Measurements from ENCODE around the gene APLP2.

DNA sequence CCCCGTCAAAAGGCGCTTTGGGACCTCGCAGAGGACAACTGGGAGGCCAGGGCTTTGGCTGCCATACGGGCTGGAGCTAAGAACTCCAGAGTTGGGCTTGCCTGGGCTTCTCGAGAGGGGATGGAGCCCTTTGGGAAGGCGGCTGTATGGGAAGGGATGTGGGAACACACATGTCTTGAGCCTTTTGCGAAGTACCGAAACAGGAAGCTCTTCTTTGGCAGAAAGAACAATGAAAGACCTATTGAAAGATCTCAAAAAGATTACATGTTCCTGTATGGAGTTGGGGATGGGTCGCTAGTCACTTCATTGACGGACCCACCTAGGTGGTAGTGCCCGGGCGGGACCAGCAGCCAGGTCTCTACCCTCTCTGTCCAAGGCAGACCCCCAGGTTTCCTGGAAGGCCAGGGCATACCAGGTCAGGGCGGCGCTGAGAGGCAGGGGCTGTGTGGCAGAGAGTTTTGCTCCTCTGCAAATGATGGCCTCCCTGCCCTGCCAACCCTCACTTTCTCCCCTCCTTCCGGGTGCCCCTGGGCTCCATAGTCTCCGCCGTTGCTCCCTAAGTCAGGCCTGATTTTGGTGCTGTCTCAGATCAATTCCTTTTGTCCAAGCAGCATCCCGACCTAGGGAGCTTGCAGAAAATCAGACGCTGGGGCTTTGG is 90.9 kb downstream of the APLP2 start:
- TF ChIP-seq, protein P1, sequence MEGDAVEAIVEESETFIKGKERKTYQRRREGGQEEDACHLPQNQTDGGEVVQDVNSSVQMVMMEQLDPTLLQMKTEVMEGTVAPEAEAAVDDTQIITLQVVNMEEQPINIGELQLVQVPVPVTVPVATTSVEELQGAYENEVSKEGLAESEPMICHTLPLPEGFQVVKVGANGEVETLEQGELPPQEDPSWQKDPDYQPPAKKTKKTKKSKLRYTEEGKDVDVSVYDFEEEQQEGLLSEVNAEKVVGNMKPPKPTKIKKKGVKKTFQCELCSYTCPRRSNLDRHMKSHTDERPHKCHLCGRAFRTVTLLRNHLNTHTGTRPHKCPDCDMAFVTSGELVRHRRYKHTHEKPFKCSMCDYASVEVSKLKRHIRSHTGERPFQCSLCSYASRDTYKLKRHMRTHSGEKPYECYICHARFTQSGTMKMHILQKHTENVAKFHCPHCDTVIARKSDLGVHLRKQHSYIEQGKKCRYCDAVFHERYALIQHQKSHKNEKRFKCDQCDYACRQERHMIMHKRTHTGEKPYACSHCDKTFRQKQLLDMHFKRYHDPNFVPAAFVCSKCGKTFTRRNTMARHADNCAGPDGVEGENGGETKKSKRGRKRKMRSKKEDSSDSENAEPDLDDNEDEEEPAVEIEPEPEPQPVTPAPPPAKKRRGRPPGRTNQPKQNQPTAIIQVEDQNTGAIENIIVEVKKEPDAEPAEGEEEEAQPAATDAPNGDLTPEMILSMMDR (conservative IDR thresholded peaks at IDR 0.05; ENCODE audit: low read depth in 2 of 2): no peak
- TF ChIP-seq ZNF462 (CRISPR knock-in tag; IDR thresholded peaks at IDR 0.05) (no peak), EZH2 (IDR thresholded peaks at IDR 0.05; ENCODE audit: low read depth, unreplicated experiment) (peak; percentile 37), NANOG (IDR thresholded peaks at IDR 0.05; ENCODE audit: borderline replicate concordance) (no peak), EZH2phosphoT487 (IDR thresholded peaks at IDR 0.05; ENCODE audit: unreplicated experiment) (no peak), POLR2AphosphoS5 (IDR thresholded peaks at IDR 0.05; ENCODE audit: low read depth) (no peak), CREB1 (CRISPR knock-in tag; IDR thresholded peaks at IDR 0.05; ENCODE audit: low read depth) (no peak), STAT1 (IDR thresholded peaks at IDR 0.05; ENCODE audit: unreplicated experiment) (no peak)

Data from GM23338 (cell line).